Peyer's patch (tissue), 4 donors: ENCODE results near the gene GARS1.

ENCODE experiments used
- POLR2A ChIP-seq, 2 donors: fragments of 450-650 bp; IDR thresholded peaks; one replicate each; pipeline ENCODE4 v1.5.1; 2017; ENCODE audit warnings: antibody characterized with exemption in 2 of 2, mild to moderate bottlenecking in 2 of 2, moderate library complexity in 2 of 2
- TF ChIP-seq, protein P1 (sequence below), 6 experiments: fragments of 450-650 bp in 4 of 6; fragments of 200-600 bp in 2 of 6; sonication (generic) in 1 of 6; IDR thresholded peaks; one replicate each; pipeline ENCODE4 v1.5.1; 2017 to 2019; ENCODE audit warnings: antibody characterized with exemption in 6 of 6, mild to moderate bottlenecking in 3 of 6, moderate library complexity in 1 of 6

DNA sequence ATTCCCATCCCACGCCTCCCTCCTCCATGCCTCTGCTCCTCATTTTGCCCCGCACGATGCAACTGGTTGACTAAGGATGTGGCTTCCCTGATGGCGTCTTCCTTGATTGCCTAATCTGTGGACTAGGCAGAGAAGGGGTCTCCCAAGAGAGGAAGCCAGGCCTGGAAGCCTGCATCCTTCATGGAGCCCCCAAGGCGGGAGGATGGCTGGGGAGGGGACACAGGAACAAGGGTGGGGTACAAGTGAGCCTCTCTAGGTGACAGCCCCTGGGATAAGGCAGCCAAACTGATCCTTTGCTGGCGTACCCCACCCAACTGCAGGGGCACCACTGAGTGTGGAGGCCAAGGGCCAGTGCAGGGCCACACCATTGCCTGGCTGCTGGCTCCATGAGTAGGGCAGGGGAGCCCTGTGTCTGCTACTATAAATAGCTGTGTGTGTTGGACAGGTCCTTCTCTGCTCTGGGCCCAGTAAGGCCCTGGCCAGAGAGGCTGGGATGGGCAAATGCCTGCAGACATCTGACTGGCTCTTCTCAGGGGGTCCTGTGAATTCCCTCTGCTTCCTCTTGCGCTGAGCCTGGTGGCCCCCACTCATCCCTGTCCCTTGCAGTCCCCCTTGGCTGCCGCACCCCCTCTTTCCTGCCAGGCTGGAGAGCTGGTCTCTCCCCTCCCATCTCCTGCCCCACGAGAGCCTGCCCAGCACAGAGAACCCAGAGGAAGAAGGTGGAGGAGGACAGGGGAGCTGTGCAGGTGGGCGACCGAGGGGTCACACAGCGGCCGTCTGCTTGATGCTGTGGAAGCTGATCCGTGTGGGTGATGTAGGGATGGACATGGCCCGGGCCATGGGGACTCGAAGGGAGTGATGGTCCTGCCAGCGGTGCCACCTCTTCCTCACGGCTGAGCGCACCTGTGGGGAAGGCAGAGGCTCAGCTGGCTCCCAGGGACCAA lies 58.3 kb downstream of the GARS1 start:
- TF ChIP-seq POLR2A (IDR thresholded peaks at IDR 0.05) = no peak
- TF ChIP-seq, protein P1, sequence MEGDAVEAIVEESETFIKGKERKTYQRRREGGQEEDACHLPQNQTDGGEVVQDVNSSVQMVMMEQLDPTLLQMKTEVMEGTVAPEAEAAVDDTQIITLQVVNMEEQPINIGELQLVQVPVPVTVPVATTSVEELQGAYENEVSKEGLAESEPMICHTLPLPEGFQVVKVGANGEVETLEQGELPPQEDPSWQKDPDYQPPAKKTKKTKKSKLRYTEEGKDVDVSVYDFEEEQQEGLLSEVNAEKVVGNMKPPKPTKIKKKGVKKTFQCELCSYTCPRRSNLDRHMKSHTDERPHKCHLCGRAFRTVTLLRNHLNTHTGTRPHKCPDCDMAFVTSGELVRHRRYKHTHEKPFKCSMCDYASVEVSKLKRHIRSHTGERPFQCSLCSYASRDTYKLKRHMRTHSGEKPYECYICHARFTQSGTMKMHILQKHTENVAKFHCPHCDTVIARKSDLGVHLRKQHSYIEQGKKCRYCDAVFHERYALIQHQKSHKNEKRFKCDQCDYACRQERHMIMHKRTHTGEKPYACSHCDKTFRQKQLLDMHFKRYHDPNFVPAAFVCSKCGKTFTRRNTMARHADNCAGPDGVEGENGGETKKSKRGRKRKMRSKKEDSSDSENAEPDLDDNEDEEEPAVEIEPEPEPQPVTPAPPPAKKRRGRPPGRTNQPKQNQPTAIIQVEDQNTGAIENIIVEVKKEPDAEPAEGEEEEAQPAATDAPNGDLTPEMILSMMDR (IDR thresholded peaks at IDR 0.05) = no peak
